Measurements from ENCODE around the gene ZNF681.
"Not testable (repeated sequence)": the region's sequence is repeated elsewhere in the genome, so short reads cannot be mapped to it uniquely, and the experiment has no call there.

The ZNF681 gene

GRCh38 chr19:23699521-23699860, 59.2 kb downstream of the ZNF681 start:
- FAIRE-seq (no peak), DNase-seq (ENCODE audit: insufficient read length, low spot score) (no peak)

GRCh38 chr19:23698711-23699520, 59.8 kb downstream of the ZNF681 start:
- no peak for DNase-seq (ENCODE audit: insufficient read length, low spot score)
- no peak for FAIRE-seq

- DNase-seq (ENCODE audit: insufficient read length, low spot score); FAIRE-seq: not testable (repeated sequence)
These were observed 65.8 kb downstream of the ZNF681 start for GRCh38 chr19:23692937-23693336.
